ENCODE results near the gene FERMT3. TPM values are rescaled to one million over a fixed set of nuclear protein-coding genes. Genes with fewer than 3 reads are reported as not detected.
A peak's percentile ranks its signal among the peaks of the same experiment; 100 is the strongest.

FERMT3 gene
- total and polyA plus RNA-seq, 2 of the 13 experiments (the other 11 are each of a cell fraction or from before 2014, with no cell fraction given) = 0.29 TPM; not detected in 1

- TF ChIP-seq BCLAF1 (IDR thresholded peaks at IDR 0.05) = no peak
- TF ChIP-seq BRCA1 (CRISPR knock-in tag; IDR thresholded peaks at IDR 0.05) = no peak
- no peak for TF ChIP-seq STAT5B (CRISPR knock-in tag; IDR thresholded peaks at IDR 0.05)
- TF ChIP-seq ZNF460 (CRISPR knock-in tag; IDR thresholded peaks at IDR 0.05; ENCODE audit: borderline replicate concordance) = no peak
- TF ChIP-seq RXRB (CRISPR knock-in tag; IDR thresholded peaks at IDR 0.05; ENCODE audit: borderline replicate concordance) = peak; percentile 69; the same call in 1 of the 2 replicates
- TF ChIP-seq, protein P1, sequence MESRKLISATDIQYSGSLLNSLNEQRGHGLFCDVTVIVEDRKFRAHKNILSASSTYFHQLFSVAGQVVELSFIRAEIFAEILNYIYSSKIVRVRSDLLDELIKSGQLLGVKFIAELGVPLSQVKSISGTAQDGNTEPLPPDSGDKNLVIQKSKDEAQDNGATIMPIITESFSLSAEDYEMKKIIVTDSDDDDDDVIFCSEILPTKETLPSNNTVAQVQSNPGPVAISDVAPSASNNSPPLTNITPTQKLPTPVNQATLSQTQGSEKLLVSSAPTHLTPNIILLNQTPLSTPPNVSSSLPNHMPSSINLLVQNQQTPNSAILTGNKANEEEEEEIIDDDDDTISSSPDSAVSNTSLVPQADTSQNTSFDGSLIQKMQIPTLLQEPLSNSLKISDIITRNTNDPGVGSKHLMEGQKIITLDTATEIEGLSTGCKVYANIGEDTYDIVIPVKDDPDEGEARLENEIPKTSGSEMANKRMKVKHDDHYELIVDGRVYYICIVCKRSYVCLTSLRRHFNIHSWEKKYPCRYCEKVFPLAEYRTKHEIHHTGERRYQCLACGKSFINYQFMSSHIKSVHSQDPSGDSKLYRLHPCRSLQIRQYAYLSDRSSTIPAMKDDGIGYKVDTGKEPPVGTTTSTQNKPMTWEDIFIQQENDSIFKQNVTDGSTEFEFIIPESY (CRISPR knock-in tag; IDR thresholded peaks at IDR 0.05) = peak; percentile 48; the same call in 1 of the 2 replicates
- TF ChIP-seq ZBTB21 (CRISPR knock-in tag; IDR thresholded peaks at IDR 0.05) = no peak
- TF ChIP-seq MYC (CRISPR knock-in tag; IDR thresholded peaks at IDR 0.05; ENCODE audit: borderline replicate concordance) = peak; percentile 37; the same call in 1 of the 2 replicates
- peak; percentile 56; the same call in 1 of the 2 replicates for TF ChIP-seq KLF6 (CRISPR knock-in tag; IDR thresholded peaks at IDR 0.05)
- no peak; the same call in 1 of the 2 replicates for TF ChIP-seq MEIS2 (CRISPR knock-in tag; IDR thresholded peaks at IDR 0.05)
- peak; percentile 86 for TF ChIP-seq REL (CRISPR knock-in tag; conservative IDR thresholded peaks at IDR 0.05)
- TF ChIP-seq, protein P2, sequence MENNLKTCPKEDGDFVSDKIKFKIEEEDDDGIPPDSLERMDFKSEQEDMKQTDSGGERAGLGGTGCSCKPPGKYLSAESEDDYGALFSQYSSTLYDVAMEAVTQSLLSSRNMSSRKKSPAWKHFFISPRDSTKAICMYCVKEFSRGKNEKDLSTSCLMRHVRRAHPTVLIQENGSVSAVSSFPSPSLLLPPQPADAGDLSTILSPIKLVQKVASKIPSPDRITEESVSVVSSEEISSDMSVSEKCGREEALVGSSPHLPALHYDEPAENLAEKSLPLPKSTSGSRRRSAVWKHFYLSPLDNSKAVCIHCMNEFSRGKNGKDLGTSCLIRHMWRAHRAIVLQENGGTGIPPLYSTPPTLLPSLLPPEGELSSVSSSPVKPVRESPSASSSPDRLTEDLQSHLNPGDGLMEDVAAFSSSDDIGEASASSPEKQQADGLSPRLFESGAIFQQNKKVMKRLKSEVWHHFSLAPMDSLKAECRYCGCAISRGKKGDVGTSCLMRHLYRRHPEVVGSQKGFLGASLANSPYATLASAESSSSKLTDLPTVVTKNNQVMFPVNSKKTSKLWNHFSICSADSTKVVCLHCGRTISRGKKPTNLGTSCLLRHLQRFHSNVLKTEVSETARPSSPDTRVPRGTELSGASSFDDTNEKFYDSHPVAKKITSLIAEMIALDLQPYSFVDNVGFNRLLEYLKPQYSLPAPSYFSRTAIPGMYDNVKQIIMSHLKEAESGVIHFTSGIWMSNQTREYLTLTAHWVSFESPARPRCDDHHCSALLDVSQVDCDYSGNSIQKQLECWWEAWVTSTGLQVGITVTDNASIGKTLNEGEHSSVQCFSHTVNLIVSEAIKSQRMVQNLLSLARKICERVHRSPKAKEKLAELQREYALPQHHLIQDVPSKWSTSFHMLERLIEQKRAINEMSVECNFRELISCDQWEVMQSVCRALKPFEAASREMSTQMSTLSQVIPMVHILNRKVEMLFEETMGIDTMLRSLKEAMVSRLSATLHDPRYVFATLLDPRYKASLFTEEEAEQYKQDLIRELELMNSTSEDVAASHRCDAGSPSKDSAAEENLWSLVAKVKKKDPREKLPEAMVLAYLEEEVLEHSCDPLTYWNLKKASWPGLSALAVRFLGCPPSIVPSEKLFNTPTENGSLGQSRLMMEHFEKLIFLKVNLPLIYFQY (CRISPR knock-in tag; IDR thresholded peaks at IDR 0.05; ENCODE audit: borderline replicate concordance) = no peak
- no peak for TF ChIP-seq FOXP1 (IDR thresholded peaks at IDR 0.05)
- peak; percentile 84 for TF ChIP-seq FOXP1 (CRISPR knock-in tag; IDR thresholded peaks at IDR 0.05)
- no peak for TF ChIP-seq ZNF34 (CRISPR knock-in tag; IDR thresholded peaks at IDR 0.05; ENCODE audit: borderline replicate concordance)
- TF ChIP-seq TAF15 (IDR thresholded peaks at IDR 0.05; ENCODE audit: low read depth, low read length, poor library complexity, severe bottlenecking) = no peak
- peak; percentile 80 for TF ChIP-seq MED1 (CRISPR knock-in tag; IDR thresholded peaks at IDR 0.05)
- TF ChIP-seq, protein P3, sequence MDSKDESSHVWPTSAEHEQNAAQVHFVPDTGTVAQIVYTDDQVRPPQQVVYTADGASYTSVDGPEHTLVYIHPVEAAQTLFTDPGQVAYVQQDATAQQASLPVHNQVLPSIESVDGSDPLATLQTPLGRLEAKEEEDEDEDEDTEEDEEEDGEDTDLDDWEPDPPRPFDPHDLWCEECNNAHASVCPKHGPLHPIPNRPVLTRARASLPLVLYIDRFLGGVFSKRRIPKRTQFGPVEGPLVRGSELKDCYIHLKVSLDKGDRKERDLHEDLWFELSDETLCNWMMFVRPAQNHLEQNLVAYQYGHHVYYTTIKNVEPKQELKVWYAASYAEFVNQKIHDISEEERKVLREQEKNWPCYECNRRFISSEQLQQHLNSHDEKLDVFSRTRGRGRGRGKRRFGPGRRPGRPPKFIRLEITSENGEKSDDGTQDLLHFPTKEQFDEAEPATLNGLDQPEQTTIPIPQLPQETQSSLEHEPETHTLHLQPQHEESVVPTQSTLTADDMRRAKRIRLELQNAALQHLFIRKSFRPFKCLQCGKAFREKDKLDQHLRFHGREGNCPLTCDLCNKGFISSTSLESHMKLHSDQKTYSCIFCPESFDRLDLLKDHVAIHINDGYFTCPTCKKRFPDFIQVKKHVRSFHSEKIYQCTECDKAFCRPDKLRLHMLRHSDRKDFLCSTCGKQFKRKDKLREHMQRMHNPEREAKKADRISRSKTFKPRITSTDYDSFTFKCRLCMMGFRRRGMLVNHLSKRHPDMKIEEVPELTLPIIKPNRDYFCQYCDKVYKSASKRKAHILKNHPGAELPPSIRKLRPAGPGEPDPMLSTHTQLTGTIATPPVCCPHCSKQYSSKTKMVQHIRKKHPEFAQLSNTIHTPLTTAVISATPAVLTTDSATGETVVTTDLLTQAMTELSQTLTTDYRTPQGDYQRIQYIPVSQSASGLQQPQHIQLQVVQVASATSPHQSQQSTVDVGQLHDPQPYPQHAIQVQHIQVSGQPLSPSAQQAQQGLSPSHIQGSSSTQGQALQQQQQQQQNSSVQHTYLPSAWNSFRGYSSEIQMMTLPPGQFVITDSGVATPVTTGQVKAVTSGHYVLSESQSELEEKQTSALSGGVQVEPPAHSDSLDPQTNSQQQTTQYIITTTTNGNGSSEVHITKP (CRISPR knock-in tag; IDR thresholded peaks at IDR 0.05; ENCODE audit: low read depth) = peak; percentile 85
- TF ChIP-seq SIX4 (CRISPR knock-in tag; IDR thresholded peaks at IDR 0.05) = no peak
Observed at GRCh38 chr11:64237484-64237951, 31.0 kb downstream of the FERMT3 start (continued).
